Adrenal gland (tissue), 12 donors: ENCODE results near the gene MS4A6A. TPM values are rescaled to one million over a fixed set of nuclear protein-coding genes. Genes with fewer than 3 reads are reported as not detected.

ENCODE experiments used
- DNase-seq, 7 donors: peaks; one replicate each; pipeline ENCODE4 v3.0.0-alpha.2; 2019 to 2020
- H3K27ac ChIP-seq, 5 donors: fragments of 200-600 bp; sonication (generic) in 4 of 5; 1 replicate in 3 of 5; 2 replicates in 2 of 5; pipeline versions ENCODE4 v1.5.1 to v1.8.0; 2016 to 2020; ENCODE audit warnings: mild to moderate bottlenecking in 1 of 5
- H3K27me3 ChIP-seq: fragments of 200-600 bp; 2 replicates; pipeline ENCODE4 v1.8.0; 2021
- H3K36me3 ChIP-seq, 2 donors: fragments of 200-600 bp; replicated peaks in 1 of 2; 1 replicate in 1 of 2; 2 replicates in 1 of 2; pipeline versions ENCODE4 v1.5.1 to v1.8.0; 2018 to 2022
- H3K4me1 ChIP-seq, 2 donors: fragments of 200-600 bp; replicated peaks in 1 of 2; 1 replicate in 1 of 2; 2 replicates in 1 of 2; pipeline versions ENCODE4 v1.5.1 to v1.8.0; 2018 to 2021
- H3K4me3 ChIP-seq, 4 donors: fragments of 200-600 bp; sonication (generic) in 3 of 4; one replicate each; pipeline ENCODE4 v1.5.1; 2016 to 2018
- H3K9me3 ChIP-seq, 3 donors: fragments of 200-600 bp; sonication (generic) in 1 of 3; replicated peaks in 1 of 3; 1 replicate in 2 of 3; 2 replicates in 1 of 3; pipeline versions ENCODE4 v1.5.1 to v1.8.0; 2016 to 2021
- POLR2A ChIP-seq, 2 donors: fragments of 450-650 bp; IDR thresholded peaks; one replicate each; pipeline ENCODE4 v1.6.1; 2017; ENCODE audit warnings: antibody characterized with exemption in 2 of 2, mild to moderate bottlenecking in 2 of 2, moderate library complexity in 1 of 2
- WGBS, 4 donors: extraction: QIAGEN DNeasy Blood & Tissue Kit in 2 of 4; methylation state at CpG; one replicate each; pipeline versions ENCODE4 v1.1.5 to v1.1.7; 2013 to 2017; 5-methylcytosine and 5-hydroxymethylcytosine counted together
- intact Hi-C, 2 donors: fragments of 100-400 bp; cut with DNase I; formaldehyde crosslinking; loops; one replicate each; pipeline versions ENCODE4 v1.14.1 to v1.15.0; 2022 to 2023
- polyA plus RNA-seq, 3 donors: library from polyadenylated mRNA; stranded (reverse); fragments of 200-250 nt in 2 of 3; fragments of 350-450 nt in 1 of 3; fragmentation: Illumina TruSeq in 1 of 3; extraction: RNeasy Lipid Tissue Mini Kit (QIAGEN cat#74804) in 1 of 3; gene quantifications; one replicate each; pipeline ENCODE4 v1.2.3, GENCODE V29; 2013 to 2014
- total RNA-seq, 9 donors: library from RNA; depleted of rRNA in 4 of 9; stranded (reverse); fragments of >200 nt in 4 of 9; fragments of 120-200 nt in 1 of 9; fragmentation: NEBNext Ultra II Directional in 1 of 9; extraction: Animal tissue kit (Norgen Biotek cat#: 25700) in 1 of 9; gene quantifications; one replicate each; pipeline versions ENCODE4 v1.1.0 to v1.2.4, GENCODE V29; 2013 to 2023
- TF ChIP-seq, protein P1 (sequence below), 6 experiments: fragments of 450-650 bp in 4 of 6; fragments of 200-600 bp in 2 of 6; sonication (generic) in 1 of 6; IDR thresholded peaks; 1 replicate in 5 of 6; 2 replicates in 1 of 6; pipeline versions ENCODE4 v1.5.1 to v1.8.0; 2016 to 2021; ENCODE audit warnings: antibody characterized with exemption in 6 of 6, mild to moderate bottlenecking in 2 of 6, moderate library complexity in 1 of 6
- donor health status: healthy with polysubstance abuse.
- donor health status: Bipolar disorder and iron deficiency.
- donor health status: DM: yes; HTN: yes; CAD: no.
- donor health status: DM: no; HTN: no; CAD: no.
- donor health status: DM: no; HTN: no; CAD: no.
- donor health status: DM: yes; HTN: yes; CAD: no.

Gene MS4A6A
- total and polyA plus RNA-seq, 12 donors = 28.6 to 204 (median 121) TPM

DNA sequence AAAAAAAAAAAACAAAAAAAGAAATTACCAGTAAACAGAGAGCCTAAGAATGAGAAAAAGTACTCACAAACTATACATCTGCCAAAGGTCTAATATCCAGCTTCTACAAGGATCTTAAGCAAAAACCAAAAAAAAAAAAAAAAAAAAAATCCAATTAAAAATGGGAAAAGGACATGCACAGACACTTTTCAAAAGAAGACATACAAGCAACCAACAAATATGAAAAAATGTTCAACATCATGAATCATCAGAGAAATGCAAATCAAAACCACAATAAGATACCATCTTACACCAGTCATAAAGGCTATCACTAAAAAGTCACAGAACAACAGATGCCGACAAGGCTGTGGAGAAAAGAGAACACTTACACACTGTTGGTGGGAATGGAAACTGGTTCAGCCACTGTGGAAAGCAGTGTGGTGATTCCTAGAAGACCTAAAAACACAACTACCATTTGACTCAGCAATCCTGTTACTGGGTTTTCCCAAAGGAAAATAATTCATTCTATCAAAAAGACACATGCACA is 18.3 kb downstream of the MS4A6A start:
- H3K4me1 ChIP-seq = no peaks in the 10 kb centered on the region
- intact Hi-C loops = no loop called here

DNA sequence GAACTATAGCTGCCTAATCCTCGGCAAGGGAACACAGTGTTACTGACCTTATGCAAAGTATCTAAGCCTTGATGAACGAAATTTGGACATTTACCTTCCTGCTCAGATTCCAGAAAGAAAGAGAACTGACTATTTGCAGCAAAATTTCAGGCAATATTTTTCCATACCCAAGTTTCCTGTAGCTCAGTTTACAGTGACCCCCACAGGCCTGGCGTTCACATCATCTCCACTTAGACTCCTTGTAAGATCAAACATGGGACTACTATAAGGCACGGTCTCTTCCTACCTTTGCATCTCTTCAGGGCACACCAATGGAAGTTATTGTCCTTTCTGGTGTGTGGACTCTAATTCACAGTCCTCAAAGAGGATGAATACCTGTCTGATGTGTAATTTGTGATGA is 21.1 kb downstream of the MS4A6A start:
- TF ChIP-seq POLR2A (IDR thresholded peaks at IDR 0.05) = no peak
- TF ChIP-seq, protein P1, sequence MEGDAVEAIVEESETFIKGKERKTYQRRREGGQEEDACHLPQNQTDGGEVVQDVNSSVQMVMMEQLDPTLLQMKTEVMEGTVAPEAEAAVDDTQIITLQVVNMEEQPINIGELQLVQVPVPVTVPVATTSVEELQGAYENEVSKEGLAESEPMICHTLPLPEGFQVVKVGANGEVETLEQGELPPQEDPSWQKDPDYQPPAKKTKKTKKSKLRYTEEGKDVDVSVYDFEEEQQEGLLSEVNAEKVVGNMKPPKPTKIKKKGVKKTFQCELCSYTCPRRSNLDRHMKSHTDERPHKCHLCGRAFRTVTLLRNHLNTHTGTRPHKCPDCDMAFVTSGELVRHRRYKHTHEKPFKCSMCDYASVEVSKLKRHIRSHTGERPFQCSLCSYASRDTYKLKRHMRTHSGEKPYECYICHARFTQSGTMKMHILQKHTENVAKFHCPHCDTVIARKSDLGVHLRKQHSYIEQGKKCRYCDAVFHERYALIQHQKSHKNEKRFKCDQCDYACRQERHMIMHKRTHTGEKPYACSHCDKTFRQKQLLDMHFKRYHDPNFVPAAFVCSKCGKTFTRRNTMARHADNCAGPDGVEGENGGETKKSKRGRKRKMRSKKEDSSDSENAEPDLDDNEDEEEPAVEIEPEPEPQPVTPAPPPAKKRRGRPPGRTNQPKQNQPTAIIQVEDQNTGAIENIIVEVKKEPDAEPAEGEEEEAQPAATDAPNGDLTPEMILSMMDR (IDR thresholded peaks at IDR 0.05) = no peak
- Histone ChIP-seq H3K36me3 (no peaks in the 10 kb centered on the region), H3K4me1 (no peaks in the 10 kb centered on the region), H3K27me3 (no peaks in the 10 kb centered on the region), H3K9me3 (no peaks in the 10 kb centered on the region), H3K4me3 (no peak overlapping the region), H3K27ac (no peak overlapping the region)
- WGBS, 4 donors = 67 to 73% (median 69%) methylated on average over 4 of the region's 4 CpGs
- no peak for DNase-seq
- intact Hi-C loops = no loop called here

More for the DNA sequence above, 18.3 kb downstream of the MS4A6A start:
- no peak overlapping the region for H3K27ac ChIP-seq
- H3K4me3 ChIP-seq = no peak overlapping the region
- TF ChIP-seq, protein P1 (IDR thresholded peaks at IDR 0.05) = no peak
- TF ChIP-seq POLR2A (IDR thresholded peaks at IDR 0.05) = no peak
- no peaks in the 10 kb centered on the region for H3K27me3 ChIP-seq
- 89 to 100% (median 94%) methylated on average over 1 of the region's 1 CpG for WGBS, 4 donors
- DNase-seq = no peak
- no peaks in the 10 kb centered on the region for H3K36me3 ChIP-seq
- no peaks in the 10 kb centered on the region for H3K9me3 ChIP-seq

DNA sequence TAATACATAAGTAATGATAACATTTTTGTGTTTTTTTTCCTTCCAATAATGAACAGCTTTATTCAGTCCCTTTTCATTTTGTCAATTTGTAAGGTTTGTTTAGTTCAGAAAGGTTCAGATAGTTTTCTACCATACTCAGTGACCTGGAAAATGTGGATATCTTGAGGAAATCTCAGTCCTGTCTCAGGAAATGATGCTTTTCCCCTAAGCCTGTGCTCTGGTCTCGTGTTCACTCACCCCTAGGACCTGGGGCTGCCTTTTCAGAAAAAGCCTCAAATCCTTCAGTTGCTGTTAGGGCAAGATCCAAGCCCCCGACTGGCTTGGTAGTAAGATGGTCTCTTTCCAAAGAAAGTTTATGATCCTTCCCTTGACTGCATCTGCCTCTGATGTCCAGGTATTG is 21.8 kb downstream of the MS4A6A start:
- WGBS, 4 donors = 62 to 78% (median 68%) methylated on average over 2 of the region's 2 CpGs
- intact Hi-C loops = no loop called here
- Histone ChIP-seq H3K9me3 (no peaks in the 10 kb centered on the region), H3K36me3 (no peaks in the 10 kb centered on the region), H3K27ac (no peak overlapping the region), H3K4me1 (no peaks in the 10 kb centered on the region), H3K27me3 (no peaks in the 10 kb centered on the region), H3K4me3 (no peak overlapping the region)
- TF ChIP-seq, protein P1 (IDR thresholded peaks at IDR 0.05) = no peak
- no peak for TF ChIP-seq POLR2A (IDR thresholded peaks at IDR 0.05)
- DNase-seq = no peak

DNA sequence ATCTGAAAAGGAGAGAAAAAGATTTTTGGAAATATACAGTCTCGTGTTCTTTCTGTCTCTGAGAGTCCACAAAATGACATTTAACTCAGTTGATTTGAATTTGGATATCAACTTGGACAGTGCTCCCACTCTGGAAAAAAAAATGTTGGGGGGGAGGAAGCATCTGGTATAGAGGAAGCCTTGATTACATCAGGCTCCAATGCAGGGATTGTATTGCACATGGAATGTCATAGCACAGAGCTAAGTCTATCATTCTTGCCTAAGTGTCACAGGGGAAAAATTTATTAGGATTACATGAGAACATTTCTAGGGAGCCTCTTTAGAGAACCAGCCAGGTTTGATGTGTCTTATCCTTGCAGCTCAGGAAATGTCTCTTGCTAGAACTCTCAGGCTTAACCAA is 23.0 kb downstream of the MS4A6A start:
- 43 to 58% (median 47%) methylated on average over 1 of the region's 1 CpG for WGBS, 4 donors
- no peaks in the 10 kb centered on the region for H3K27me3 ChIP-seq
- no peaks in the 10 kb centered on the region for H3K4me1 ChIP-seq
- no peak for DNase-seq
- no peaks in the 10 kb centered on the region for H3K9me3 ChIP-seq
- H3K4me3 ChIP-seq = no peak overlapping the region
- no peak overlapping the region for H3K27ac ChIP-seq
- TF ChIP-seq POLR2A (IDR thresholded peaks at IDR 0.05) = no peak
- H3K36me3 ChIP-seq = no peaks in the 10 kb centered on the region
- intact Hi-C loops = no loop called here

DNA sequence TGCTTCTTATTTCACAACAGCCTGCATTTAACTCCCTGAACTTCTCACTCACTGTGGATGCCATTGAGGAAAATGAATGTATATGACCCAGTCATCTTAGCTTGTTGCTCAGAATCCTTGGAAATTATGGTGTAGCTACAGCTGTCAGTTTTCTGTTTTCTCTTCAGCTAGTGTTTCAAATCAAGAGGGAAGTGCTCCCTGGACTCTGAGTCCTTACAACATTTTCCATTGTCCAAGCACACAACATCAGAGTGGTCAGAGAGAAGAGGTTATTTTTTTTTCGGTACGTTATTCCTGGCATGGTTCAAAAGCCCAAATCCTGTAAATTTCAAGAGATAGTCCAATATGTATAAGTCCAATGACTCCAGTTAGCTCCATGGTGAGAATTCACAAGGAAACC is 23.6 kb downstream of the MS4A6A start:
- whole genome bisulfite sequencing, 4 donors = 13 to 47% (median 42%) methylated on average over 2 of the region's 2 CpGs
- no peak for DNase-seq
- Histone ChIP-seq H3K4me1 (no peaks in the 10 kb centered on the region), H3K27ac (no peak overlapping the region), H3K4me3 (no peak overlapping the region), H3K9me3 (no peaks in the 10 kb centered on the region), H3K36me3 (no peaks in the 10 kb centered on the region), H3K27me3 (no peaks in the 10 kb centered on the region)
- intact Hi-C loops = no loop called here
- no peak for TF ChIP-seq POLR2A (IDR thresholded peaks at IDR 0.05)
- TF ChIP-seq, protein P1 (IDR thresholded peaks at IDR 0.05) = no peak
